Measurements from ENCODE around the gene DCLK3.

Gene DCLK3

DNA sequence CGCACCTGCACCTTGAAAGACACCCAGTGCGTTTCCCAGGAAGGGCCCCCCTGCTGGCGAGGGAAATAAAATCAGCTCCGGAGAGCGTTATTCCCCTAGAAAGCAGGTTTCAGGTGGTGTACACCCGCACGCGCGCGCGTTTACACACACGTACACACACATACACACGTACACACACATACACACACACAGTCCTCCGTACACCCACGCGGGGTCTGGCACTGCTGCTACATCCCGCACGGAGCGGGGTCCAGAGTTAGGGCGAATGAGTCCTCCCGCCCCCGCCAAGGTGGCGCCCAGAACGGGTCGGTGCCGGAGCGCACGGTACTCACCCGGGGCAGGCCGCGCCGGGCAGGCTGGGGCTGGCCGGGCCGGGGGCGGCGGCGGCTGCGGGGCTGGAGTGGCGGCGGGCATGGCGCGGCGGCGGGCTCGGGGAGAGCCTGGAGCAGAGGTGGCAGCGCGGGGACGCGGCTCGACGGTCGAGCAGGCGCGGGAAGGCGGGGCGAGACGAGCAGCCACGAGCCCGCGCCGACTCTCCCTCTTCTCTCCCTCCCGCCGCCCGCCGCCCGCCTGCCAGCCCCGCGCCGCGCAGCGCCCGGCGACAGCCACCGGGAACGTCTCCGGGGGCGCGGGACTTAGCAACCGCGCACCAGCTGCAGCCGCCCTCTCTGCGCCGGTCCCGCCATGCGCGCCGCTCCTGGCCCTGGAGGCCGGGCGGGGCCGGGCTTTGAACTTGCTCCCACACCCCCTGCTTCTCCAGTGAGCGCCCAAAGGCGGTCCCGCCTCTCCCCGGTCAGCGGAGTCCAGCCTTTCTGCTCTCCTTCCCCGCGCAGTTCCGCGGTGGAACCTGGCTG is at the start of gene DCLK3:
Gene DCLK3, minus strand, starts transcription at position 704 of the 854 bp plus-strand sequence. Its CDS starts 290 bp downstream, at position 414.
- peak in 1 of 2 experiments; percentile 6 for DNase-seq (ENCODE audit: low read depth in 2 of 2)

DNA sequence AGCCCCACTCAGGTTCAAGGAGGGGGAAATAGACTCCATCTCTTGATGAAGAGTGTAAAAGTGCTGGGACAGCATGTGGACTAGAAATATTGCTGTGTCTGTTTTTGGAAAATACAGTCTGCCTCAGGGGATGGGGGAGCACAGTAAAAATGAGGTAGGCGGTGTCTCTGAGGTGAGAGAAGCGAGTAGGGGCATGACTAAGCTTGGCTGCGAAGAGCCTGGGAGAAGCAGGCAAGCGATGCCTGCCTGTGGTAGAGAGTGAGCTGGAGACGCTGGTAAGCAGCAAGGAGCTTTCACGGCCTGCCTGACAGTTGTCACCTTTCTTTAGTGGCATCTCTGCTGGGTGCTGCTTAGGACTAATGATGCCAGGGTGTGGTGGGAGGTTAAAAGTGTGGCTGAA is 49.0 kb upstream of the DCLK3 start:
- DNase-seq (ENCODE audit: low read depth in 2 of 2), result no peak

DNA sequence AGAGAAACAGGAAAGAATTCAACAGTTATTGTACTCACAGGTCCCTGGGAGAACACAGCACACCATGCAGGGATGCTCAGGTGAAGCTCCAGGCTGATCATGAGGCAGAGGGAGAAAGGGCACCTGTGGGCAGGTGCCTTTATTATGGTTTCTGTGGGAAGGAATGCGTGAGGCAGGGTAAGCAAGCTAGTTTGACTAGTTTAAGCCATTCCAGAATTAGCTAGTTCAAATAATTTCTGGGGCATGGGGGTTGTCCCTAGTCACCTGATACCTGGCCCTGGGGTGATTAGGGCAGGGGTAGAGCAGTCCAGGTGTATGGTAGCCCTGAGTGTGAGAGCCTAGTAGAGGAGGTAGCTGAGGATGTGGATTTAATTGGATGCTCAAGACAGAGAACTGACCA is 47.9 kb upstream of the DCLK3 start:
- DNase-seq (ENCODE audit: low read depth in 2 of 2), result no peak

DNA sequence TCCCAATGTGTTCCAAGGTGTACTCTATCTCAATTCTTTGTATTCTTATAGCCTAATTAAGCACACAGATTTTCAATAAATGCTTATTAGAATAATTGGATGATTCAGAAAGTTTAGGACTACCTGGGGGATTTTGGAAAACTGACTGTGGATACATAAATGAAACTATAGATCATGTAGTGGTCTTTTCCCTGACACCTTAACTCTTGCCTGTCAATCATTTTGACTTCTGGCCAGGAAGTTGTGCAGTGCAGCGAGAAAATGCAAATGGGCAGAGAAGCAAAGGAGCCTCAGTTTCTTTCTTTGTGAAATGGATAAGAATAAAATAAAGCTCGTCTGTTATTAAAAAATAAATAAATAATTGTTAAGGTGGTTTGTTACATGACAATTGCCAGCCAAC is 47.4 kb upstream of the DCLK3 start:
- DNase-seq (ENCODE audit: low read depth in 2 of 2), result no peak

DNA sequence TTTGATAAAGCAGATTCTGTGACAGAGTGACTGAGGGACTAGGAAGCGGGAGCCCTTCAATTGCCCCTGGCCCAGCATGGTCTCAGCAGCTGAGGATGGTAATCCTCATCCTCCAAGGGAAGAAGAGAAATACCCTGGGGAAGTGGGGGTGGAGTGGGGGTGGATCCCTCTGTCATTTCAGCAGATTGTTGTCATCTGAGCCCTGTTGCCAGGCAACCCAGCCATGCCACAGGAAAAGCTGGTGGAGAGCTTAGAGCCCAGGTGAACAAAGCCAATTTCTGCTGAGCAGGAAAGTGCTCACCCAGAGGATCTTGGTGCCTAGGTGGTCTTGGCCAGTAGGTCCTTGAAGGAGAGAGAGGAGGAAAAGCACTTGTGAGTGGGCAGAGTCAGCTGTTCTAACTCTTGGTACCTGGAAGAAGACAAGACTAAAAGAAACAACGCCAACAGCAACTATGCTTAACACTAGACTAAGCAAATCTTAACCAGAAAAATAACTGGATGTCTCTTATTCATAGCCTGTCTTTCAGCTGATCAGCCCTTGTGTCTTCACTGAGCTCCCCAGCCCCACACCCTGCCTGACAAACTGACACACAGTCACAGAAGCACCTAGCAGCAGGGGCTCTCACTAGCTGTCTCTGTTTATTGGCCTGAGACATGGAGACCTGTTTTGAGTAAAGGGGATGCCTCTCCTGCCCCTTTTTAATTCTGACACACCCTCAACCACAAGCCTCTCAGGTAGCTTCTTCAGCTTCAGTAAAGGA is 40.1 kb upstream of the DCLK3 start:
- no peak for DNase-seq (ENCODE audit: low read depth in 2 of 2)

- no peak for DNase-seq (ENCODE audit: low read depth in 2 of 2)
Measured at GRCh38 chr3:36803091-36803791, 38.9 kb upstream of the DCLK3 start.

DNA sequence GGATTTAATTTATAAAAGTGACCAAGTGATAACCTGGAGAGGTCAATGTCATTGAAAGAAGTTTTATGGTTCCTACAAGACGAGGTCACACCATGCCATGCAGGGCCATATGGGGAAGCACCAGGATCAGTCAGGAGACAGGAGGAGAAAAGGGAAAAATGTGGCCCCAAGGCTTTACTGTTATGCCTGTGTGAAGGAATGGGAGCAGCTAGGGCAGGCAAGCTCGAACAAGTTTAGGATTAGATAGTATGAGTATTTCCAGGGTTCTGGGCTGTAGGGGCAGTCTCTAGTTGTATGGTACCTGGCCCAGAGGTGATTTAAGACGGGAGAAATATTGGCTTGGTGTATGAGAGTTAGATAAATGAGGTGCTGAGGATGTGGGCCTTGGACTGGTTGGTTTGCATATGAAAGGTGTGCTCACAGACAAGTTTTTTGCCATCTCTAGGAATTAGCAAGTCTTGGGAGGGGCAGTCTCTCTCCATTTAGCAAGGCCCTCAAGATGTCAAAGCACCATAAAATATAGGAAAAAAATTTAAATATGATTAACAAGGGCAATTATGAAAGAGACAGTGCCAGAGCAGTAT is 36.3 kb upstream of the DCLK3 start:
- DNase-seq (ENCODE audit: low read depth in 2 of 2), result no peak

GRCh38 chr3:36796881-36797280 is 32.5 kb upstream of the DCLK3 start:
- no peak for DNase-seq (ENCODE audit: low read depth in 2 of 2)

DNA sequence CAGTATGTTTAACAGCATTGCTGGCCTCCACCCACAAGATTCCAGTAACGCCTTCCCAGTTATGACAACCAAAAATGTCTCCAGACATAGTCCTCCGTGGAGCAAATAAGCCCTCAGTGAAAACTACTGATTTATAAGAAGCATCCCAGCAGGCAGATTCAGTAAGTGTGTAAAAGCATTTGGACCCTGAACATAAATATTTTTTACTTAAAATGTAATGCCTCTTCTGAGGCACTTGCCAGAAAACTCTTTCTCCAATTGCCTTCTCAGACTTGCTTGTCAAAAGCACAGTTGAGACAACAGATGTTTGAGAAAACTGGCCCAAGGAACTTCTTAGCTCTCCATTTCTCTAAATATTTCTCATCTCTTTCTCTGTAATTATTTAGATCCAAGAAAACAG is 31.8 kb upstream of the DCLK3 start:
- no peak for DNase-seq (ENCODE audit: low read depth in 2 of 2)

DNA sequence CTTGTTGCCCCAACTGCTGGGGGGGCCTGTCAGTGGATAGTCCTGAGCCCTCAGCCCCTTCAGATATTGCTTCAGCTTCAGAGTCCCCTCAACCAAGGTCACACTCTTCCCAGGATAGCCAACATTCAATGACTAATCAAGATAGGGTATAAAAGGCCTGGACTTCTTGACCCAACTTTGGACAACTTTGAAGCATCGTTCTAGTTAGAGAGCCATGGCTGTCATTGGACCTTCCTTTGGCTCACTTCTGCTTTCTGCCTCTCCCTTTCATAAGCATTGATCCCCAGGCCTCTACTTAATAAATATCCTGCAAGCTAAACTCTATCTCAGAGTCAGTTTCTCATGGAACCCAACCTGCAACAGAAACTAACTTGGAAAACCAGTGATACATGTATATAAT is 31.3 kb upstream of the DCLK3 start:
- no peak for DNase-seq (ENCODE audit: low read depth in 2 of 2)

- no peak for DNase-seq (ENCODE audit: low read depth in 2 of 2)
Measured at GRCh38 chr3:36792342-36792741, 28.0 kb upstream of the DCLK3 start.

DNA sequence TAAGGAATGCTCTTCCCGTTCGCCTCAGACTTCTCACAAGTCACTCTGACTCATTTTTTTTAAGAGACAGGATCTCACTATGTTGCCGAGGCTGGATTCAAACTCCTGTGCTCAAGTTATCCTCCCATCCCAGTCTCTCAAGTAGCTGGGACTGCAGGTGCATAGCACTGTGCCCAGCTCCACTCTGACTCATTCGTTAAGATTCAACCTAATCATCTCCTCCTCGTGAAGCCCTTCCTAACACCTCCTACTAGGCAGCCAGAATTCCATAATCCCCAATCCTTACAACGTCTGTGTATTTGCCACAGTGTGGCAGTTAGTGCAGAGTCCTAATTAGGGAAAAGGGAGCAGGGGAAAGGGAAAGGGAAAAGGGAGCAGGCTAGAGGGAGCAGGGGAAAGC is 26.4 kb upstream of the DCLK3 start:
- no peak for DNase-seq (ENCODE audit: low read depth in 2 of 2)

DNA sequence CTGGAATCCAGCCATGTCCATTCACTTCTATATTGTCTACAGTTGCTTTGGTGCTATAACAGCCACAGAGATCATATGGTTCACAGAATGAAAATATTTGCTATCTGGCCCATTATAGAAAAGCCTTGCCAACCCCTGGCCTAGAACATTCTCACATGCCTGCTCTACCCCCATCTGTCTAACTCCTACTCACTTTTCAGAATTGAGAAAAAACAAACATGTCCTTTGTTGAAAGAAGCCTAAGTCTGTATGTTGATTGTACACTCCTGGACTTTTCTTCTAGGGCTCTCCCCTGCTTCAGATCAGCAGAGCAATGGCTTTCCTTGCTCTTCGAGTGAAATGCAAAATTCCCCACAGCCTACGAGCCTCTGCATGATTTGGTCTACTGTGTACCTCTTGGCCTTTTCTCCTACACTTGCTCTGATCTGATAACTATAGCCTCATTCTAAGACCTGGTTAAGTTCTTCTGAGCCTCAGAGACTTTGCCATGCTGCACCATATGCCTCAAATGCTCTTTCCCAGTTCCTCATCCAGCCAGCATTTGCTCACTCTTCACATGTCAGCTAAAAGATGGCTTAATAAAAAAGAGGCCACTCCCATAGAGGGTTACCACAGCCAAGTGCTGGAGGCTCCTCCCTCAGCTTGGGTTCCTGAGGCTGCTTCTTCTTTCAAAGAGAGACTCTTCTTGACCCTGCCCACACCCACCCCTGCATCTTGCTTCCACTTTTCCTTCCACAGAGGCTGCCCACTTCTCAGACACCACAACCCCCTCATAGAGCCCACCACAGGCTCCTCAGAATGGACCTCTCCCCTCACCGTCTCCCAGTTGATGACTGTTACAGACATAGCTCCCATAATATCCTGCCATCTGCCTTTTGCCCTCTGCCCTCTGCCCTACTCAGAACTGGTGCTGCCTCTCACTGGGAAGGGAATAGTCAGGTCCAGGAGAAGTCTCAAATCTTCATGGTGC is 22.9 kb upstream of the DCLK3 start:
- no peak for DNase-seq (ENCODE audit: low read depth in 2 of 2)

- no peak for DNase-seq (ENCODE audit: low read depth in 2 of 2)
Measured at GRCh38 chr3:36784138-36784635, 19.8 kb upstream of the DCLK3 start.

DNA sequence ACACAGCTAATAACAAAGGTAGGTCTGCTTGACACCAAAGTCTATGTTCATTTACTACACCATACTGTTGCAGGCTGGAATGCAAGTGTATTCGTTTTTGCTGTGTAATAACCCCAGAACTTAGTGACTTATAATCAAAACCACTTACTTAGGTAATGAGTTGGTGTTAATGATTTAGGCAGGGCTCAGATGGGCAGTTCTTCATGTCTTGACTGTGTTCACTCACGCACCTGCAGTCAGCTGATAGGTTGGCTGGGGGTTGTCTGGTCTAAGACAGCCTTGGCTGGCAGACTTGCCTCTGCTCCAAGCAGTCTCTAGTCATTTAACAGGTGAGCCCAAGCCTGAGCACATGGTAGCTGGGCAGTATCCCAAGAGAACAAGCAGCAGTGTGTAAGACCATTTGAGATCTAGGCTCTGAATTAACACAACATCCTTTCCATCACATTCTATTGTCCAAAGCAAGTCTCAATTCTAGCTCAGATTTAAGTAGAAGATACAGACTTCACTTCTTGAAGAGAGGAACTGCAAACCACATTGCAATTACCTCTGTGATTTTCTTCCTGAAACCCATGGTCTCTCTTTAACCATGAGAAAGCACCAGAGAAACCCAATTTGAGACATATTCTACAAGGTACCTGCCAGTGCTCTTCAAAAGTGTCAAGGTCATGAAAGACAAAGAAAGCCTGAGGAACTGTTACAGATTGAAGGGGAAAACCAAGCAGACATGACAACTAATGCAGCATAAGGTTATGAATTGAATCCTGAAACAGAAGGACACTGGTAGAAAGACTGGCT is 13.3 kb upstream of the DCLK3 start:
- no peak for DNase-seq (ENCODE audit: low read depth in 2 of 2)

DNA sequence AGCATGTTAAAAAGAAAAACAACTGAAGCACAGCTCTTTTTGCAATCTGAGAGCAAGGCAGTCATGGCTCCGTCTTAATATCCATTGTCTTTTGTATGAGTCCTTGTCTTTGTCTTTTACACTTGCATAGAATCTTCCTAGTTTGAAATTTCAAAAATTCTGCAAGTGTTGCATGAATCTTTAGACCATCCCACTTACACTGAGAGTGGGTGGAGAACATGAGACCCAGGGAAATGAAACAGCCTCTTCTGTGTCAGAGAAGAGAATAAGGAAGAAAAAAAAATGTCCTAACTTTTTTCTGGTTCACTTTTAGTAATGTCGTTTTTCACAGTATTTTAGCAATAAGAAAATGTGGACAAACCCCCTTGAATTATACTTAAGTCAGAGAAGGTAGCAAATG is 12.1 kb upstream of the DCLK3 start:
- DNase-seq (ENCODE audit: low read depth in 2 of 2), result no peak

DNA sequence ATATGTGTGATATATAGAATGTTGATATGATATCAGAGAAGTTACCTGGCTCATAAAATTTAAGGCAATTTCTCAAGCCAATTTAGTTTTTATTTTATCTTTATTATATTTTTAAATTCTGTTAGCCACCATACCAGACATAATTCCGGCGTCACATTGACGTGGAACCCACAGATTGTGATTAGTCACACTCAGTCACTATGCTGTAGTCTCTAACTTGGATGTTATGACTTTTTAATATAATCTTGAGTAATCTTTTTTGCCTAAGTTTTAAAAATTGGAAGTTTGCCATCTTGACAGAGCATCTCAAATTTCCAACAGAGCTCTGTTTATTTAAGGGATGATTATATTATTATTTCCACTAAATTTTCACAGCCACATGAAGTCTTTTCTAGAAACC is 9.7 kb upstream of the DCLK3 start:
- DNase-seq (ENCODE audit: low read depth in 2 of 2), result no peak

GRCh38 chr3:36771931-36772330 is 7.6 kb upstream of the DCLK3 start:
- no peak for DNase-seq (ENCODE audit: low read depth in 2 of 2)

DNA sequence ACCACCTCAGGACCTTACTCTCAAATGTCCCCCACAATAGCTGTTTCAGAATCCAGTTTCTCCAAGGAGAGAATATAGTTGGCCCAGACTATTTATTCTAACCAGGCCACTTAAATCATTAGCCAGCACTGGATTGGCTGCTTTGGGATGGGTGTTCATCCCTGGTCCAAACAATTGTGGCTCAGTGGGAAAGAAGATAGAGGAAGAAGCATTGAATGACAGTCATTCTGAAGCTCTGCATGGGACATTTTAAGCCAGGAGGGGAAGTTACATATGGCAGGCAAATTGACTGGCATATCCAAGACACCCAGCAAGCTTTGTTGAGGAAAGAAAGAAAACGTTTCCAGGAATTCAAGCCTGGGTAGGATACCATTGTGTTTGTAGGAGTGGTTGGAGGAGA is 5.6 kb upstream of the DCLK3 start:
- DNase-seq (ENCODE audit: low read depth in 2 of 2), result no peak

- DNase-seq (ENCODE audit: low read depth in 2 of 2), result no peak
Measured at GRCh38 chr3:36765104-36765503, 751 bp upstream of the DCLK3 start.
